ENCODE data around the gene AJAP1. TPM values are rescaled to one million over a fixed set of nuclear protein-coding genes. Genes with fewer than 3 reads are reported as not detected.

The AJAP1 gene
- total RNA-seq, 1 experiment from 2014 or later, result not detected

DNA sequence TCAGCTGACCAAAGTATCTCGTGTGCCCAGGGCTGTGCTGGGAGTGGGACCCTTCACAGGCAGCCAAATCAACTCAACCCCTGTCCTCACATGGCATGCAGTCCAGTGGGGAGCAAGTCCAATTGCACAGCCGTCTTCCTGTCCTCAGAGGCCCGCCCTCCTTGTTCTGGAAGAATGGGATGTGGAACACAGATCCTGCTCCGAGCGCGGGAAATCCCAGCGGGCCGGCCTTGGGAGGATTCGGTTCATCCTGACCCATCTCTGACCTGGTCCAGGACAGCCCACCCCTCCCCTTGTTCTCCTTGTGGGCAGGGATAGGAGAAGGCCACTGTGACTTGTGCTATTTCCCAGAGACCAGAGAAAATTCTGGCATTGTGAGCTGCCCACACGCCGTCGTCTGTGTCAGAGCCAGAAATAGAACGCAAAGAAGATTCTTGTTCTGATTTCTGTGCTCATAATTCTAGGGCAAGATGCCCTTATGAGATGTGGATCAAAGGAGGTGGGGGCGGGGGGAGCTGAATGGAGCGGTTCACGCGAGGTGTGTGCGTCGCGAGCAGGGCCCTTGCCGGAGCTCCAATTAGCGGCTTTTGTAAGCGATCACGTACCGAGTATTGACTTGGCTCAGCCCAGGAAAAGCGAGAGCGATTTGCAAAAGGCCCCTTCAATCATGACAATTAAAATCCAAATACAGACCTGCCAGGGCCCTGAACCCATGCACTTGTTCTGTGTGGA lies 79.2 kb downstream of the AJAP1 start:
- no peak for DNase-seq (ENCODE audit: low spot score)

DNA sequence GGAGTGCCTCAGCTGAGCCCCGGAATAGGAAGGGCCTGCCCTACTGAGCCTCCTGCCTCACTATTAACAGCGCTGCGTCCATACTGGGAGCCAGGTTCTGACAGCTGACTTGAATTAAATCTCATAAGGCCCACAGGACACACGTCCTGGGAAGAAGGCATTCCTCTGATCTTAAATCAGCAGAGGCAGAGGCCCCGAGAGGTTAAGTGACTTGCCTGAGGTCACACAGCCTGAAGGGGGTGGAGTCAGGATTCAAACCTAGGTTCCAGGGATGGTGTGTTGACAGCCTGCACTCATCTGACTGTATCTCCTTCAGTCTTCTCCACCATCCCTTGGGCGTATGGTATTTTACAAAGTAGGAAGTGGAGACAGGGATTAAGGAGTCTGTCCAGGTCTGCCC lies 79.8 kb downstream of the AJAP1 start:
- no peak for DNase-seq (ENCODE audit: low spot score)

DNA sequence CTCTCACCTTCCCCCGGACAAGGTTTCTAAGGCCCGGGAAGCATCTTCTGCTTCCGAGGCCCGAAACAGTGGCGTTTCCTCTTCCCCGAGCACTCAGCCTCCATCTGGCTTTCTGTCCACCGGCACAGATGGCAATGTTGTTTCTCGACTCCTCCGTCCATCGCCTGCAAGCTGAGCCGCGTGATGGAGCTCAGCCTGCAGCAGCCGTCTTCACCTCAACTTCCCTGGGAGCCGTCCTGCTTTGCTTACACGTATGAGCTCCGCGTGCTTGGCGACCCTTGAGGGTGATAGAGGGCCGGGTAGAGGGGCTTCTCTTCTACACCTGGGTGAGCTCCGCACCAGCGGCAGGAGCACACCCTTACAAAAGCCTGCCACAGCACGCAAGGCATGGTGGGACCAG lies 80.4 kb downstream of the AJAP1 start:
- no peak for DNase-seq (ENCODE audit: low spot score)

DNA sequence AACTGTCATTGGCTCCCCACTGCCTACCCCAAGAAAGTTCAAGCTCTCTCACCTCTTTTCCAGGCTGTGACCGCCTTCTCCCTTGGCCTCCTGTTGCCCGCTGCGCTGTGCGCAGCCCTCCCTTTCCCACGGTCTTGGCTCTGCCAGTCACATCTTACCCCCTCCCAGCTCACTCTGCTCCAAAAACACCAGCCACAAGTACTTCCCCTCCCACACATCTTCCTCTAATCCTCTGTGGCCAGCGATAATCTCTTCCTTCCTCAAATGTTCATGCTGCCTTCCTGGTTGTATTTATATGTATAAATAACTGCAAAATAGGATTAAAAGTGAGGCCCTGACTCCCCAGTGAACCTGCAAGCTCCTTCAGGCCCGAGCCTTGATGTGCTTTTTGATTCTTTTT lies 81.8 kb downstream of the AJAP1 start:
- no peak for DNase-seq (ENCODE audit: low spot score)

DNA sequence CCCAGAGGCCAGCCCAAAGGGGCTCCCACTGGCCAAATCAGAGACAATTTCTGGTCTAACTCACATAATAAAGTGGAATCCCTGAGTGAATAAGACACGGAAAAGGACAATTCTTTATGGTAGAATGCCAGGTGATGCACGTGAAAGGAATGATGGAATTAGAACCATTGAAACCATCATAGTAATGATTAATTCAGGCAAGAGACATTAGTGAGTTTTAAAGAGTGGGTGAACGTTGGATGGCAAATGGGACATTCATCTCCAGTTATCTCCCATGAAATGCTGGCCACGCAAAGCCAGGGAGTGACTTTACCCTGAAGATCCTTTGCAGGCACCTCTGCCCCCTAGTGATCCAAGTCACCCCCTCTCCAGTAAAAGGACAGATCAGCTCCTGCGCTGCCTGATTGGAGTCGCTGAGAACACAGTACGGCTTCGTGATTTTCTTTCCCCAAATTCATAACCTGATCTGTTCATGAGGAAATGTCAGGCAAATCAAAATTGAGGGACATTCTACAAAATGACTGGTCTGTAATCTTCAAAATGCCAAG lies 87.5 kb downstream of the AJAP1 start:
- DNase-seq (ENCODE audit: low spot score), result no peak

DNA sequence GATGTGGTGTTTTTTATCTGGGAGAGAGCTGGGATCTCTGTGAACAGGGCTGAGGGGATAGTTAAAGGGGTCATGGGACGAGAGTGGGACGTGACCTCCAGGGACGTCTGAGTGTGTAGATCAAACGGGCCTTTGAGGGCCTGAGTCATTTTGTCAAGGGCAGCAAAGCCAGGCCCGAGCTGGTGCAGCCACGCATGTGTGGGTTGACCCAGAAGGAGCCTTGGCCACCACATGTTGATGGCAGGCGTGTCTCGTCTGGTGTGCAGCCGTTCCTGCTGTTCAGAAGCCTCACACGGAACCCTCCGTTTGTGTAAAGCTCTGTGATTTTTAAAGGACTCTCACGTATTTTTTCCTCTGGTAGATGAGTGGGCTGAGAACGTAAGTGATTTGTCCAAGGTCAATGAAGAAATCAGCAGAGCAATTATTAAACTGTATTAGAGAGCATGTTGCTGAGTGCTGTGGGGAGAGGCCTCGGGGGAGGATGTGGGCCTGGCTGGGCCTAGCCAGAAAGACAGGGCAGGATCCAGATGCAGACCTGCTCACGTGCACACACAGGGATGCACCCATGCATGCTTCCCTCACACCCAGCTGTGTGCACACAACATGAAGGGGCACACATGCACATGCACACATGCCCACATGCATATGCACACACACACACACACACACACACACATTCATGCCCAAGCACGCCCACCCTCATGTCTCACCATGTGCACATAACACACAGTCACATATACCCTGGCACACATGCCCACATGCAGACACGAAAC lies 89.8 kb downstream of the AJAP1 start:
- DNase-seq (ENCODE audit: low spot score), result no peak

DNA sequence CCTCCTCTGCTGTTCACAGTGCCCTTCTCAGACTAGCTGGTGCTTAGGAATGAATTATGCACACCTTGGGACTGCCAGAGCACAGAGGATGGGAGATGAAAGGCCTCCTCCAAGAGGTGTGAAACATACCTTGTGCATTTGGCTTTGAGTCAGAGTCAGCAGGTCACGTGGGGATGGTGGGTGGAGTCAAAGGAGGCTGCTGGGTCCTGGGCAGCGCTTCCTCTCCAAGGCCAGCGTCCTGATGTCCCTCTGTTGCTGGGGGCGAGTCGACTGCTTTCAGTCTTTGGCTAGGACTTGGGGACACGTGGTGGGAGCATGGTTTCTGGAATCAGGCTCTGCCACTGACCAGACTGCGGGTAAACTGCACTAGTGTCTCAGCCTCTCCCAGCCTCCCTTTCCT lies 91.2 kb downstream of the AJAP1 start:
- DNase-seq (ENCODE audit: low spot score), result peak; percentile 7

DNA sequence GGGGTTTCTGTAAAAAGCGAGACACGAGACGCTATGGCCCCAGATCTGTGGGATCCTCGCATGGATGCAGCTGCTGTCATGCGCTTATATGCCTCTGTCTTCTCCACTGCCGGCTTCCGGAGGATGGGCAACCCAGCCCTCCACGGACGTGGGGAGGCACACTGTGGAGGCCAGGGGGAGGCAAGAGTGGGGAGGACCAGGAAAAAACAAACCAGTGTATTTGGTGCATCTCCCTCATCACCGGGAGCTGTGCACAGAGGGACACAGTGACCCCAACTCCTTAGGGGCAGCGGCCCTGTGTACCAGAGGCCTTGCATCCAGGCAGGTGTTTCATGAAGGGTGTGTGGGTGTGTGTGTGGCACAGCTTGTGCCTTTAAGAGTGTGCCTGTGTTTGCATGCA lies 95.0 kb downstream of the AJAP1 start:
- DNase-seq (ENCODE audit: low spot score), result no peak

- DNase-seq (ENCODE audit: low spot score), result no peak
Measured at GRCh38 chr1:4750177-4750576, 95.8 kb downstream of the AJAP1 start.

DNA sequence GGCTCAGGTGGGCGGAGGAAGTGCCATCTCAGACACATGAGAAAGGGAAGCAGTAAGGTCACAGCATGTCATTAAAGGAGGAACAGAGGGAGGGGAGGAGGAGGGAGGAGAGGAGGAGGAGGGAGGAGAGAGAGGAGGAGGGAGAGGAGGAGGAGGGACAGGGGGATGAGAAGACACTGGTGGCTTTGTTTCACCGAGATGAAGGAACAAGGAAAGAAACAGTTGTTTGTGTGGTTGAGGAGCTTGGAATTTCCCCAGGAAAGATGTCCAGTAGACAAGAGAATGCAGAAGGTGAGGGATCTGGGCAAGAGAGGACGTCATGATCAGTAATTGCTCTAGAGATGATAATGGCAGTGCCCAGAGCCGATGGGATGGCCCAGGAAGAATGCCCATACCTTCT lies 97.7 kb downstream of the AJAP1 start:
- no peak for DNase-seq (ENCODE audit: low spot score)

DNA sequence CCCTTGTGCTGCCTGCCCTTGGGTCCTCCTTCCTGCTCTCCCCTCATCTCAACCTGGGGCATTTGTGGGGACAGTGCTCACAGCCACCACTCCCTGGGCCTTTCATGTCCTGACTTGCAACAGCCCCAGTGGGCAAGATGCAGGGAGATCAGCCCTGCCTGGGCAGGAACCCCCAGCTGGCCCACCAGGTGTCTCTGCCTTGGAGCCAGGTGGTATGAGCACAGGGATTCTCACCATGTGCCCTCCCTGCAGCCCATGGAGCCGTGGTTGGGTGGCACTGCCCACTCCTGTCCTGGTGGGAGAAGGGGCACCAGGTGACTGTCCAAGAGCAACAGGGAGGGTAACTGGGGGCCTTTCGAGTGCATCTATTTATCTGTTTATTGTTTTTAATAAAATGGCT lies 100.4 kb downstream of the AJAP1 start:
- no peak for DNase-seq (ENCODE audit: low spot score)

- no peak for DNase-seq (ENCODE audit: low spot score)
Measured at GRCh38 chr1:4755301-4755845, 101.0 kb downstream of the AJAP1 start.

DNA sequence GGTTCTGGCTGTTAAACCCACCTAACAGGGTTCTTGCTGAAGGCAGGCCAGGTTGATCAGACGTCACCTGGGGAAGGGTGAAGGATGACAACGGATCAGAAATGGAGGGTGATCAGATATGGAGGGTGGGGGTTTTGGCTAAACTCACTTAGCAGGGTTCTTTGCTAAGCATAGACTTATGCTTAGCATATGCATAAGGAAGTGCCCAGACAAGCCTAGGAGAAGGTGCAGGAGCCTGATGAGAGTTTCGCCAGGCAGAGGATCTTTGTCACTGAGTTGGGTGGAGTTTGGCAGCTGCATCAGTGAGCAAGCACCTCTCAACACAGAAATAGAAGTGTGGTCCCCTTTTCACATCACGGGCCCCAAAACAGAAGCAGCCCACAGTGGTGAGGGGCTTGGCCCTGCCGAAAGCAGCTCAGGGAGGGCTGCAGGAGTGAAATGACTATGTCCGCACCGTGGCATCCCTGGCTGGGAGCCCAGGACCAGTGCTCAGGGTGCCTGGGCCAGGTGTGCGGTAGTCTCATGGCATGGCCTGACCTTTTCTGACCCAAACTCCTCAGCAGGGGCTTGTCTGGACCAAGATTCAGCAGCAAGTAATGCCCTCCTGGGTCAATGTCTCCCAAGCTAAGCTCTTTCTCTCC lies 101.6 kb downstream of the AJAP1 start:
- DNase-seq (ENCODE audit: low spot score), result no peak

GRCh38 chr1:4756851-4757580 lies 102.6 kb downstream of the AJAP1 start:
- no peak for DNase-seq (ENCODE audit: low spot score)

- DNase-seq (ENCODE audit: low spot score), result no peak
Measured at GRCh38 chr1:4759671-4760070, 105.3 kb downstream of the AJAP1 start.

DNA sequence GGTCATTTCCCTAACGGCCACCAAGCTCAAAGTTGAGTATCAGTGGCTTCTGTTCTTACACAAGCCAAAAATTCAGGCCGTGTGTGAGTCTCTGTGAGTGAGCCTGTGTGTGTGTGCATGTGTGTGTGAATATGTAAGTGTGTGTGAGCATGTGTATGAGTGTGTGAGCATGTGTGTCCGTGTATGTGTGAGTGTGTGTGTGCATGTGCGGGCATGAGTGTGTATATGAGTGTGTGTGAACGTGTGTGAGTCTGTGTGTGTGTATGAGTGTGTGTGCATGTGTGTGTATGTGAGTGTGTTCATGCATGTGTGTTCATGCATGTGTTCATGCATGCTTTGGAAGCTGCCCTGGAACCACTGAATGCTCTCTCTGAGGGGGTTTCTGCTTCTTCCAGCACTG lies 105.7 kb downstream of the AJAP1 start:
- no peak for DNase-seq (ENCODE audit: low spot score)

DNA sequence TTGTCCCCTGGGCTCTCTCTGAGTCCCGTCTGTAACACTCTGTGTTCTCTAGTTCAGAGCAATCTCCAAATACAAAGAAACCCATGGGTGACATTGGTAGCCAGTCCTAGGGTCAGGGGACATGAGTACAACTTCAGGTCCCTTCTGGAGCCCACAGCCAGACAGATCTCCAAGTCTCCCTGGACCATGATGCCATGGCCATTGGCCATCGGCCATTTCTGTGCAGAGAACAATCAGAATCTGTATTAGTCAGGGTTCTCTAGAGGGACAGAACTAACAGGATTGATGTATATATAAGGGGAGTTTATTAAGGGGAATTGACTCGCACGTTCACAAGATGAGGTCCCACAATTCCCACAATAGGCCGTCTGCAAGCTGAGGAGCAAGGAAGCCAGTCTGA lies 106.9 kb downstream of the AJAP1 start:
- DNase-seq (ENCODE audit: low spot score), result no peak

GRCh38 chr1:4762146-4762545 lies 107.7 kb downstream of the AJAP1 start:
- DNase-seq (ENCODE audit: low spot score), result no peak

DNA sequence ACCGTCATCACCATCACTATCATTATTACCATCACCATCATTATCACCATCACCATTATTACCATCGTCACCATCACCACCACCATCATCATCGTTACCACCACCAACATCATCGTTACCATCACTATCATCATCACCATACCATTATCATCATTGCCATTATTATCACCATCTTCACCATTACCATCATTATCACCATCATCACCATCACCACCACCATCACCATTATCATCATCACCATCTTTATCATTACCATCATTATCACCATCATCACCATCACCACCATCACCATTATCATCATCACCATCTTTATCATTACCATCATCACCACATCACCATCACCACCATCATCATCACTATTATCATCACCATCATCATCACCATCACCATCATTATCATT lies 112.9 kb downstream of the AJAP1 start:
- DNase-seq (ENCODE audit: low spot score), result no peak

GRCh38 chr1:4768553-4768952 lies 114.1 kb downstream of the AJAP1 start:
- DNase-seq (ENCODE audit: low spot score), result peak; percentile 5

- no peak for DNase-seq (ENCODE audit: low spot score)
Measured at GRCh38 chr1:4769516-4770280, 115.3 kb downstream of the AJAP1 start.

Data from HT-29 (cell line).